ENCODE measurements around the gene KCNH5.
"Not testable (repeated sequence)": the region's sequence is repeated elsewhere in the genome, so short reads cannot be mapped to it uniquely, and the experiment has no call there.

Gene KCNH5

DNA sequence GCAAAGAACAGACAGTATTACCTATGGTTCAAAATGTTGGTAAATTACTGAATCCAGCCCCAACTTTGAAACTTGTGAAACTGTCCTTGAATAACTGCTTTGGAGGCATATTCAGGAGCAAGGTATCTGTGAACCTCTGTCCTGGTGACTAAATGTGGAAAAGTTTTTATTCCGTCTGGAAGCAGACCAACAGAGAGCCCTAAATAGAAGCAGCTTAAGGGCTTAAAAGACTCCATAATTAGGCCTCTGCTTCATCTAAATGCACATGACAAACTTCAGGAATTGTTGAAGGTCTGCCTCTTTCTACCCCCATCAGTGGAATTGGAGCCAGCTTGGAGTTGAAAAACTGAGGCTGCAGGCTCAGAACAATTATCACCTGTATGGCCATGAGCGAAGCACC is 276.5 kb downstream of the KCNH5 start:
- Histone ChIP-seq H3K4me3 (ENCODE audit: low read length) (no peak overlapping the region), H3K27ac (ENCODE audit: low read length) (no peak overlapping the region), H3K9ac (ENCODE audit: low read length) (no peak overlapping the region), H3K9me2 (replicated peaks; ENCODE audit: insufficient read depth, low read length) (no peaks in the 10 kb centered on the region), H3K27me3 (replicated peaks; ENCODE audit: insufficient read depth, low read length) (no peaks in the 10 kb centered on the region), H3F3A (ENCODE audit: insufficient read depth, low read length) (no peaks in the 10 kb centered on the region), H4K20me1 (ENCODE audit: insufficient read depth, low read length) (no peaks in the 10 kb centered on the region), H3K4me2 (ENCODE audit: low read depth, low read length) (no peak overlapping the region), H3K4me1 (ENCODE audit: low read length) (no peaks in the 10 kb centered on the region), H3K9me3 (replicated peaks; ENCODE audit: insufficient read depth, low read length) (no peaks in the 10 kb centered on the region), H2AFZ (ENCODE audit: low read length) (no peak overlapping the region), H3K36me3 (replicated peaks; ENCODE audit: insufficient read depth, low read length) (no peaks in the 10 kb centered on the region), H3K79me2 (ENCODE audit: low read length) (no peaks in the 10 kb centered on the region)
- DNase-seq, result no peak
- TF ChIP-seq EZH2 (optimal IDR thresholded peaks at IDR 0.05; ENCODE audit: low read depth, low read length), result no peak
- TF ChIP-seq, protein P1, sequence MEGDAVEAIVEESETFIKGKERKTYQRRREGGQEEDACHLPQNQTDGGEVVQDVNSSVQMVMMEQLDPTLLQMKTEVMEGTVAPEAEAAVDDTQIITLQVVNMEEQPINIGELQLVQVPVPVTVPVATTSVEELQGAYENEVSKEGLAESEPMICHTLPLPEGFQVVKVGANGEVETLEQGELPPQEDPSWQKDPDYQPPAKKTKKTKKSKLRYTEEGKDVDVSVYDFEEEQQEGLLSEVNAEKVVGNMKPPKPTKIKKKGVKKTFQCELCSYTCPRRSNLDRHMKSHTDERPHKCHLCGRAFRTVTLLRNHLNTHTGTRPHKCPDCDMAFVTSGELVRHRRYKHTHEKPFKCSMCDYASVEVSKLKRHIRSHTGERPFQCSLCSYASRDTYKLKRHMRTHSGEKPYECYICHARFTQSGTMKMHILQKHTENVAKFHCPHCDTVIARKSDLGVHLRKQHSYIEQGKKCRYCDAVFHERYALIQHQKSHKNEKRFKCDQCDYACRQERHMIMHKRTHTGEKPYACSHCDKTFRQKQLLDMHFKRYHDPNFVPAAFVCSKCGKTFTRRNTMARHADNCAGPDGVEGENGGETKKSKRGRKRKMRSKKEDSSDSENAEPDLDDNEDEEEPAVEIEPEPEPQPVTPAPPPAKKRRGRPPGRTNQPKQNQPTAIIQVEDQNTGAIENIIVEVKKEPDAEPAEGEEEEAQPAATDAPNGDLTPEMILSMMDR (IDR thresholded peaks at IDR 0.05; ENCODE audit: low read length), result no peak
- TF ChIP-seq EZH2phosphoT487 (IDR thresholded peaks at IDR 0.05; ENCODE audit: low read length), result no peak

DNA sequence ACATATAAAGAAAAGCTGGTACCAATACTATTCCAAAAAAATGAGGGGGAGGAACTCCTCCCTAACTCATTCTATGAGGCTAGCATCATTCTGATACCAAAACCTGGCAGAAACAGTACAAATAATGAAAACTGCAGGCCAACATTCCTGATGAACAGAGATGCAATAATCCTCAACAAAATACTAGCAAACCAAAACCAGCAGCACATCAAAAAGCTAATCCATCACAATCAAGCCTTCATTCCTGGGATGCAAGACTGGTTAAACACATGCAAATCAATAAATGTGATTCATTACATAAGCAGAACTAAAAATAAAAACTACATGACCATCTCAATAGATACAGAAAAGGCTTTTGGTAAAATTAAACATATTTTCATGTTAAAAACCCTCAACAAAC is 281.3 kb downstream of the KCNH5 start:
- H3K4me2 ChIP-seq (ENCODE audit: low read depth, low read length), result no peak overlapping the region
- H3K36me3 ChIP-seq (replicated peaks; ENCODE audit: insufficient read depth, low read length), result no peaks in the 10 kb centered on the region
- no peaks in the 10 kb centered on the region for H3K9me3 ChIP-seq (replicated peaks; ENCODE audit: insufficient read depth, low read length)
- H4K20me1 ChIP-seq (ENCODE audit: insufficient read depth, low read length), result no peaks in the 10 kb centered on the region
- H3F3A ChIP-seq (ENCODE audit: insufficient read depth, low read length), result no peaks in the 10 kb centered on the region
- no peak overlapping the region for H3K27ac ChIP-seq (ENCODE audit: low read length)
- H3K4me3 ChIP-seq (ENCODE audit: low read length), result no peak overlapping the region
- no peak for TF ChIP-seq EZH2phosphoT487 (IDR thresholded peaks at IDR 0.05; ENCODE audit: low read length)
- TF ChIP-seq EZH2 (optimal IDR thresholded peaks at IDR 0.05; ENCODE audit: low read depth, low read length), result no peak
- TF ChIP-seq, protein P1 (IDR thresholded peaks at IDR 0.05; ENCODE audit: low read length), result no peak
- DNase-seq, result no peak
- no peak overlapping the region for H3K9ac ChIP-seq (ENCODE audit: low read length)
- no peaks in the 10 kb centered on the region for H3K9me2 ChIP-seq (replicated peaks; ENCODE audit: insufficient read depth, low read length)
- no peak overlapping the region for H2AFZ ChIP-seq (ENCODE audit: low read length)
- H3K27me3 ChIP-seq (replicated peaks; ENCODE audit: insufficient read depth, low read length), result no peaks in the 10 kb centered on the region
- no peaks in the 10 kb centered on the region for H3K79me2 ChIP-seq (ENCODE audit: low read length)
- no peaks in the 10 kb centered on the region for H3K4me1 ChIP-seq (ENCODE audit: low read length)

DNA sequence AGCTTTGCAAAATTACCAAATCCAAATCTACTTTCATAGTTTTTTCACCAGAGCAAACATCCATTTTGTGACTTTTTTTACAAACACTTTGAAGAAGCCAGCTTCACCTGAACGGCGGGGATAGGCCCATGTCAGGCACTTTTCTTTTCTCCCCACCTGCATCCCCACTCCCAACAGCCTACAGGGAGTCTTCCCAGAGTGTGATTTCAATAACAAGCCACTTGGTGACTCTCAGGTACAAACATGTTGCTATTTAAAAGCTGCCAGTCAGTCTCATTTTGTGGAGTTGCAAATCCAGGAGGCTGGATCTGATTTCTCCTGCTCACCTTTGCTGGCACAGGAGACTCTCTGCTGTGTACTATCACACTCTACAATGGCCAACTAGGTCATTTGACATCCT is 285.5 kb downstream of the KCNH5 start:
- no peak for TF ChIP-seq EZH2 (optimal IDR thresholded peaks at IDR 0.05; ENCODE audit: low read depth, low read length)
- no peak for TF ChIP-seq EZH2phosphoT487 (IDR thresholded peaks at IDR 0.05; ENCODE audit: low read length)
- TF ChIP-seq, protein P1 (IDR thresholded peaks at IDR 0.05; ENCODE audit: low read length), result no peak
- DNase-seq, result no peak
- H3K79me2 ChIP-seq (ENCODE audit: low read length), result no peaks in the 10 kb centered on the region

DNA sequence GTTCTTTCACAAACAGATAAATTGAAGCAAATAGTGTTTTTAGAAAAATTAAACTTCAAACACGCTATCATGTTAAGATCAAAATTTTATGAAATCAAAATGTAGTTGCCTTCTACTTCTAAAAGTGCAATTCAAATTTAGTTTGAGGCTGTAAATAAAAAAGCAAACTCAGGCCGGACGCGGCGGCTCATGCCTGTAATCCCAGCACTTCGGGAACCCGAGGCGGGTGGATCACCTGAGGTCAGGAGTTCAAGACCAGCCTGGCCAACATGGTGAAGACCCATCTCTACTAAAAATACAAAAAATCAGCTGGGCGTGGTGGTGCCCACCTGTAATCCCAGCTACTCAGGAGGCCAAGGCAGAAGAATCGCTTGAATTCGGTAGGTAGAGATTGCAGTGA is 298.4 kb downstream of the KCNH5 start:
- H3K4me2 ChIP-seq (ENCODE audit: low read depth, low read length); H3K36me3 ChIP-seq (replicated peaks; ENCODE audit: insufficient read depth, low read length); H3K9ac ChIP-seq (ENCODE audit: low read length); H3K4me1 ChIP-seq (ENCODE audit: low read length); H3K79me2 ChIP-seq (ENCODE audit: low read length); H3F3A ChIP-seq (ENCODE audit: insufficient read depth, low read length); H3K27ac ChIP-seq (ENCODE audit: low read length); H3K9me3 ChIP-seq (replicated peaks; ENCODE audit: insufficient read depth, low read length); DNase-seq; H2AFZ ChIP-seq (ENCODE audit: low read length); H3K27me3 ChIP-seq (replicated peaks; ENCODE audit: insufficient read depth, low read length); H3K4me3 ChIP-seq (ENCODE audit: low read length); H4K20me1 ChIP-seq (ENCODE audit: insufficient read depth, low read length); H3K9me2 ChIP-seq (replicated peaks; ENCODE audit: insufficient read depth, low read length): not testable (repeated sequence)

More for the DNA sequence above, 285.5 kb downstream of the KCNH5 start:
- Histone ChIP-seq H3K4me3 (ENCODE audit: low read length) (no peak overlapping the region), H4K20me1 (ENCODE audit: insufficient read depth, low read length) (no peaks in the 10 kb centered on the region), H2AFZ (ENCODE audit: low read length) (no peak overlapping the region), H3K9ac (ENCODE audit: low read length) (no peak overlapping the region), H3K4me1 (ENCODE audit: low read length) (no peaks in the 10 kb centered on the region), H3K9me3 (replicated peaks; ENCODE audit: insufficient read depth, low read length) (no peaks in the 10 kb centered on the region), H3K4me2 (ENCODE audit: low read depth, low read length) (no peak overlapping the region), H3F3A (ENCODE audit: insufficient read depth, low read length) (no peaks in the 10 kb centered on the region), H3K27me3 (replicated peaks; ENCODE audit: insufficient read depth, low read length) (no peaks in the 10 kb centered on the region), H3K36me3 (replicated peaks; ENCODE audit: insufficient read depth, low read length) (no peaks in the 10 kb centered on the region), H3K27ac (ENCODE audit: low read length) (no peak overlapping the region), H3K9me2 (replicated peaks; ENCODE audit: insufficient read depth, low read length) (no peaks in the 10 kb centered on the region)

Measured in MM.1S (cell line).